PC-9 (cell line): Measurements from ENCODE around the gene LATS2.

ENCODE experiments used
- CTCF ChIP-seq: fragments of 200-600 bp; sonication (generic); conservative IDR thresholded peaks from 2 replicates; pipeline ENCODE4 v1.6.1; 2017; ENCODE audit warnings: mixed run types, antibody characterized with exemption, mild to moderate bottlenecking, moderate library complexity
- EZH2 ChIP-seq: fragments of 200-600 bp; sonication (generic); IDR thresholded peaks from 2 replicates; pipeline ENCODE4 v1.8.0; 2017; ENCODE audit warnings: antibody characterized with exemption, low read depth

GRCh38 chr13:21047591-21048282 lies 13.6 kb downstream of the LATS2 start:
- TF ChIP-seq CTCF (no peak), EZH2 (no peak)
